ENCODE data around the gene SEMA7A. TPM values are rescaled to one million over a fixed set of nuclear protein-coding genes. Genes with fewer than 3 reads are reported as not detected.

The SEMA7A gene
- total and polyA plus RNA-seq, 4 donors: 4.2 to 15.0 (median 6.8) TPM

DNA sequence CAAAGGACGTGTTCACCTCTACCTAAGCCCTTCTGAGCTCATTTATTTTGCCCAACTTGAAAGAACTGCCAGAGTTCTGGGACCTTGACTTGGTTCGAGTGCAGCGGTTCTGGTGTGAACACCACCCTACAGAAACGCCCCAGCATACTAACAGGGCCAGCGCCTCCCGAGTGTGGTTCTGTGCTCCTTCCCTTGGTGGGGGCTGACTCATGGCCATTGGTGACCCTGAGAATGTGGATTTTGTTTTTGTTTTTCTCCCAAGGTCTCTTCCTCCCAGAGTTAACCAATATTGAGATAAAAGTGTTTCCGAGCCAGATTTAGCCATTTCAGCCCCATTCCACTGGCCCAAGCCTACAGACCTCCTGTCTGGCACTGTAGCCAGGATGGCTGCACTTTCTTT lies 27.9 kb downstream of the SEMA7A start:
- no peak for ATAC-seq (ENCODE audit: insufficient read depth, low FRiP score)
- Histone ChIP-seq H3K9ac (ENCODE audit: insufficient read depth in 1 of 2, low read length in 2 of 2) (no peak overlapping the region), H3K9me3 (ENCODE audit: control insufficient read depth in 4 of 4, insufficient read depth in 3 of 4, low read length in 3 of 4) (no peaks in the 10 kb centered on the region), H3K27ac (ENCODE audit: low read depth in 1 of 2, low read length in 1 of 2) (no peak overlapping the region), H3K36me3 (ENCODE audit: control insufficient read depth in 4 of 4, insufficient read depth in 4 of 4, low read length in 4 of 4) (peaks cover 0 to 3% (median 0%) of the 10 kb centered on the region in 4 donors), H3K4me1 (ENCODE audit: control insufficient read depth in 5 of 5, insufficient read depth in 5 of 5, low read length in 5 of 5) (peaks cover 0 to 24% (median 11%) of the 10 kb centered on the region in 5 donors), H3K4me3 (no peak overlapping the region), H3K27me3 (ENCODE audit: control insufficient read depth in 3 of 3, insufficient read depth in 3 of 3, low read length in 2 of 3) (no peaks in the 10 kb centered on the region)
- TF ChIP-seq CTCF (IDR thresholded peaks at IDR 0.05; ENCODE audit: control extremely low read depth, extremely low read depth): no peak
- 90 to 91% methylated on average over 7 of the region's 7 CpGs for WGBS, 2 donors
- no peak for DNase-seq

DNA sequence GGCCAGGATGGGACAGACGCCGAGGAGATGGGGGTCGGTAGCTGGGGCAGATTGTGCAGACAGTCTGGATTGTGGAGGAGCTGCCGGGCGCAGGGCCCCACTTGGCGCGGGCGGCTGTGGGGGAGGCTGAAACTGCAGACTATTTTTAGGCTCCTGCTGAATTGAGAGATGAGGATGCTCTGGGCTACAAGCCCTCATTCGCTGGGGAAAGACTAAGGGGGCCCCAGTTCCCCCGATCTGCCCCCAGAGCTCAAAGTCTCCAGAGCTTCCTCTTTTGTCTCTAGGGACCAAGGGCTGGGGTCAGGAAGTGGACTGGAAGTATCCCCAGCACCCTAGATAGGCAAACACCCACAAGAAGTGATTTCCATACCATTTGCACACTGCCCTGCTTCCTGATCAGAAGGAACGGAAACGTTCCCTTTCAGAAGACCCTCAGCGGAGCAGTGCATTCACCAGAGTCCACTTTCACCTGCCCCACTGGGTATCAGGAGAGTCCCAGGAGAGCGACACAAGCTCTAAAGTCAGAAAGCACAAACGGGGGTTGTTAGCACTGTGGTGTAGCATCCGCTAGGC lies 29.7 kb downstream of the SEMA7A start:
- H3K27ac ChIP-seq (ENCODE audit: low read depth in 1 of 2, low read length in 1 of 2): no peak overlapping the region

DNA sequence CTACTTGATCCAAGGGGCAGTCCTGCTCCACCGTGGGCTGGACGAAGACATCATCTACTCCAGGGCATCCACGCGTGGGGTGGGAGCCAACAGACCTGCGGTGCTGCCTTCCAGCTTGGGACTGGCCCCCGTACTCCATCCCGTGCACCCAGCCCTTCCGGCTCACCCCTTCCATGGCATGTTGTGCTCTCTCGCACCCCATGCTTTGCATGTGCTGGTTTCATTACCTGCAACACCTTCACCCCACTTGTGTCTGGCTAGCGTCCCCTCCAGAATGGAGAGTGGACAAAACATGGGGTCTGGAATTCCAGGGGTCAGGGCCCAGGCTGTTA lies 30.2 kb downstream of the SEMA7A start:
- H3K27me3 ChIP-seq (ENCODE audit: control insufficient read depth in 3 of 3, insufficient read depth in 3 of 3, low read length in 2 of 3): no peaks in the 10 kb centered on the region
- H3K27ac ChIP-seq (ENCODE audit: low read depth in 1 of 2, low read length in 1 of 2): no peak overlapping the region
- no peak overlapping the region for H3K9ac ChIP-seq (ENCODE audit: insufficient read depth in 1 of 2, low read length in 2 of 2)
- H3K36me3 ChIP-seq (ENCODE audit: control insufficient read depth in 4 of 4, insufficient read depth in 4 of 4, low read length in 4 of 4): no peaks in the 10 kb centered on the region
- DNase-seq (no peak), ATAC-seq (ENCODE audit: insufficient read depth, low FRiP score) (no peak)
- H3K4me3 ChIP-seq: no peak overlapping the region
- TF ChIP-seq CTCF (IDR thresholded peaks at IDR 0.05; ENCODE audit: control extremely low read depth, extremely low read depth): no peak
- peaks cover 0 to 24% (median 11%) of the 10 kb centered on the region in 5 donors for H3K4me1 ChIP-seq (ENCODE audit: control insufficient read depth in 5 of 5, insufficient read depth in 5 of 5, low read length in 5 of 5)
- no peaks in the 10 kb centered on the region for H3K9me3 ChIP-seq (ENCODE audit: control insufficient read depth in 4 of 4, insufficient read depth in 3 of 4, low read length in 3 of 4)
- WGBS, 2 donors: 84 to 86% methylated on average over 10 of the region's 10 CpGs

More for the DNA sequence above, 29.7 kb downstream of the SEMA7A start:
- H3K9ac ChIP-seq (ENCODE audit: insufficient read depth in 1 of 2, low read length in 2 of 2): no peak overlapping the region
- DNase-seq (peak in 2 of 3 donors; percentile 31 to 70), ATAC-seq (ENCODE audit: insufficient read depth, low FRiP score) (no peak)
- H3K4me3 ChIP-seq: no peak overlapping the region
- H3K4me1 ChIP-seq (ENCODE audit: control insufficient read depth in 5 of 5, insufficient read depth in 5 of 5, low read length in 5 of 5): peaks cover 0 to 24% (median 11%) of the 10 kb centered on the region in 5 donors
- no peak for TF ChIP-seq CTCF (IDR thresholded peaks at IDR 0.05; ENCODE audit: control extremely low read depth, extremely low read depth)
- no peaks in the 10 kb centered on the region for H3K27me3 ChIP-seq (ENCODE audit: control insufficient read depth in 3 of 3, insufficient read depth in 3 of 3, low read length in 2 of 3)
- 34 to 56% methylated on average over 16 of the region's 16 CpGs for WGBS, 2 donors
- H3K36me3 ChIP-seq (ENCODE audit: control insufficient read depth in 4 of 4, insufficient read depth in 4 of 4, low read length in 4 of 4): no peaks in the 10 kb centered on the region
- H3K9me3 ChIP-seq (ENCODE audit: control insufficient read depth in 4 of 4, insufficient read depth in 3 of 4, low read length in 3 of 4): no peaks in the 10 kb centered on the region
